GM21447 (cell line): ENCODE data around the gene OST4.

Experiments used
- ATAC-seq: cut with Tn5 transposase; IDR thresholded peaks from one replicate; pipeline ENCODE4 v1.9.1; 2021; ENCODE audit not compliant: unreplicated experiment

Gene OST4

GRCh38 chr2:27027211-27027651 lies 44.2 kb downstream of the OST4 start:
- ATAC-seq = no peak

- no peak for ATAC-seq
Observed at GRCh38 chr2:27025861-27026851, 45.3 kb downstream of the OST4 start.

GRCh38 chr2:27025281-27025800 lies 46.1 kb downstream of the OST4 start:
- no peak for ATAC-seq

- ATAC-seq = no peak
Observed at GRCh38 chr2:27024812-27025211, 46.6 kb downstream of the OST4 start.

GRCh38 chr2:27024188-27024587 lies 47.3 kb downstream of the OST4 start:
- no peak for ATAC-seq

GRCh38 chr2:27023740-27024139 lies 47.7 kb downstream of the OST4 start:
- ATAC-seq = no peak

- no peak for ATAC-seq
Observed at GRCh38 chr2:27021253-27022049, 50.0 kb downstream of the OST4 start.
